ENCODE results near the gene SHD. TPM values are rescaled to one million over a fixed set of nuclear protein-coding genes. Genes with fewer than 3 reads are reported as not detected.

SHD gene
- total and polyA plus RNA-seq, 9 of the 15 experiments (the other 6 are each of a cell fraction or from before 2014, with no cell fraction given): 0.05 to 0.62 (median 0.15) TPM; not detected in 5

DNA sequence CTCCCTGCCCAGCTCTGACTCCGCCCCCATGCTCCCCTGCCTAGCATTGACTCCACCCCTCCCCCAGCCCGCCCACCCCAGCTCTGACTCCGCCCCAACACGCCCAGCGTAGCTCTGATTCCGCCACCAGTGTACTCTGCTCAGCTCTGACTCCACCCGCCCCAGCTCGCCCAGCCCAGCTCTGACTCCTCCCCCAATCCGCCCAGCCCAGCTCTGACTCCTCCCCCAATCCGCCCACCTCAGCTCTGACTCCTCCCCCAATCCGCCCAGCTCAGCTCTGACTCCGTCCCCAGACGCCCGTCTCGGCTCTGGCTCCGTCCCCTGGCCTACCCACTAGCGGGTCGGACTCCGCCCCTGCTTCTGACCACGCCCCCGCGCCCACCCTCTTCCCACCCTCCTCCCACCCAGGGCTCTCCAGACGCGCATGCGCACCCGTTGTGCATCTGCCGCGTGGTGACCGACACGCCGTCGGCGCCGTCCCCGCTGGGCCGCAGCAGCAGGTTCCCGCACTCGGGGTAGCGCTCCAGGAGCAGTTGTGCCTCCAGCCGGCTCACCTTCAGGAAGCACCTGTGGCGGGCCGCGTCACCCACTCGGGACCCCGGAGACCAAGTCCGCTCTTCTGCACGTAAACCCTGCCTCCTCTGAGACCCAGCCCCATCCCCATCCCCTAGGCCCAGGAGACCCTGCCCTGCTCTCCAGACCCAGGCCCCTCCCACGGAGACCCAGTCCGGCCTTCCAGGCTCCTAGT, 49.4 kb downstream of the SHD start (continued):
- TF ChIP-seq, protein P1, sequence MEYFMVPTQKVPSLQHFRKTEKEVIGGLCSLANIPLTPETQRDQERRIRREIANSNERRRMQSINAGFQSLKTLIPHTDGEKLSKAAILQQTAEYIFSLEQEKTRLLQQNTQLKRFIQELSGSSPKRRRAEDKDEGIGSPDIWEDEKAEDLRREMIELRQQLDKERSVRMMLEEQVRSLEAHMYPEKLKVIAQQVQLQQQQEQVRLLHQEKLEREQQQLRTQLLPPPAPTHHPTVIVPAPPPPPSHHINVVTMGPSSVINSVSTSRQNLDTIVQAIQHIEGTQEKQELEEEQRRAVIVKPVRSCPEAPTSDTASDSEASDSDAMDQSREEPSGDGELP (CRISPR knock-in tag; IDR thresholded peaks at IDR 0.05; ENCODE audit: borderline replicate concordance): peak; percentile 65
- TF ChIP-seq, protein P2, sequence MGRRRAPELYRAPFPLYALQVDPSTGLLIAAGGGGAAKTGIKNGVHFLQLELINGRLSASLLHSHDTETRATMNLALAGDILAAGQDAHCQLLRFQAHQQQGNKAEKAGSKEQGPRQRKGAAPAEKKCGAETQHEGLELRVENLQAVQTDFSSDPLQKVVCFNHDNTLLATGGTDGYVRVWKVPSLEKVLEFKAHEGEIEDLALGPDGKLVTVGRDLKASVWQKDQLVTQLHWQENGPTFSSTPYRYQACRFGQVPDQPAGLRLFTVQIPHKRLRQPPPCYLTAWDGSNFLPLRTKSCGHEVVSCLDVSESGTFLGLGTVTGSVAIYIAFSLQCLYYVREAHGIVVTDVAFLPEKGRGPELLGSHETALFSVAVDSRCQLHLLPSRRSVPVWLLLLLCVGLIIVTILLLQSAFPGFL (CRISPR knock-in tag; IDR thresholded peaks at IDR 0.05): no peak
- TF ChIP-seq, protein P3, sequence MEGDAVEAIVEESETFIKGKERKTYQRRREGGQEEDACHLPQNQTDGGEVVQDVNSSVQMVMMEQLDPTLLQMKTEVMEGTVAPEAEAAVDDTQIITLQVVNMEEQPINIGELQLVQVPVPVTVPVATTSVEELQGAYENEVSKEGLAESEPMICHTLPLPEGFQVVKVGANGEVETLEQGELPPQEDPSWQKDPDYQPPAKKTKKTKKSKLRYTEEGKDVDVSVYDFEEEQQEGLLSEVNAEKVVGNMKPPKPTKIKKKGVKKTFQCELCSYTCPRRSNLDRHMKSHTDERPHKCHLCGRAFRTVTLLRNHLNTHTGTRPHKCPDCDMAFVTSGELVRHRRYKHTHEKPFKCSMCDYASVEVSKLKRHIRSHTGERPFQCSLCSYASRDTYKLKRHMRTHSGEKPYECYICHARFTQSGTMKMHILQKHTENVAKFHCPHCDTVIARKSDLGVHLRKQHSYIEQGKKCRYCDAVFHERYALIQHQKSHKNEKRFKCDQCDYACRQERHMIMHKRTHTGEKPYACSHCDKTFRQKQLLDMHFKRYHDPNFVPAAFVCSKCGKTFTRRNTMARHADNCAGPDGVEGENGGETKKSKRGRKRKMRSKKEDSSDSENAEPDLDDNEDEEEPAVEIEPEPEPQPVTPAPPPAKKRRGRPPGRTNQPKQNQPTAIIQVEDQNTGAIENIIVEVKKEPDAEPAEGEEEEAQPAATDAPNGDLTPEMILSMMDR (IDR thresholded peaks at IDR 0.05 in 2 of 3, conservative IDR thresholded peaks at IDR 0.05 in 1 of 3; ENCODE audit: insufficient read depth in 2 of 3, low read depth in 1 of 3, low read length in 3 of 3): peak in 1 of 3 experiments; percentile 97; a peak in 2 of 6 replicates
- no peak; the same call in 1 of the 2 replicates for TF ChIP-seq TCF3 (CRISPR knock-in tag; IDR thresholded peaks at IDR 0.05)
- no peak for TF ChIP-seq TRIM28 (IDR thresholded peaks at IDR 0.05)
- TF ChIP-seq ZFX (CRISPR knock-in tag; IDR thresholded peaks at IDR 0.05): peak; percentile 87
- peak; percentile 95 for TF ChIP-seq EP400 (IDR thresholded peaks at IDR 0.05)
- no peak for TF ChIP-seq PURB (CRISPR knock-in tag; IDR thresholded peaks at IDR 0.05; ENCODE audit: low read depth)
- no peak for TF ChIP-seq GTF2A2 (tag; IDR thresholded peaks at IDR 0.05)
- TF ChIP-seq PHF8 (IDR thresholded peaks at IDR 0.05; ENCODE audit: borderline replicate concordance, low read length): peak; percentile 85; the same call in 1 of the 2 replicates
- peak; percentile 37; the same call in 1 of the 2 replicates for TF ChIP-seq ZNF263 (CRISPR knock-in tag; IDR thresholded peaks at IDR 0.05; ENCODE audit: borderline replicate concordance)
- TF ChIP-seq, protein P4, sequence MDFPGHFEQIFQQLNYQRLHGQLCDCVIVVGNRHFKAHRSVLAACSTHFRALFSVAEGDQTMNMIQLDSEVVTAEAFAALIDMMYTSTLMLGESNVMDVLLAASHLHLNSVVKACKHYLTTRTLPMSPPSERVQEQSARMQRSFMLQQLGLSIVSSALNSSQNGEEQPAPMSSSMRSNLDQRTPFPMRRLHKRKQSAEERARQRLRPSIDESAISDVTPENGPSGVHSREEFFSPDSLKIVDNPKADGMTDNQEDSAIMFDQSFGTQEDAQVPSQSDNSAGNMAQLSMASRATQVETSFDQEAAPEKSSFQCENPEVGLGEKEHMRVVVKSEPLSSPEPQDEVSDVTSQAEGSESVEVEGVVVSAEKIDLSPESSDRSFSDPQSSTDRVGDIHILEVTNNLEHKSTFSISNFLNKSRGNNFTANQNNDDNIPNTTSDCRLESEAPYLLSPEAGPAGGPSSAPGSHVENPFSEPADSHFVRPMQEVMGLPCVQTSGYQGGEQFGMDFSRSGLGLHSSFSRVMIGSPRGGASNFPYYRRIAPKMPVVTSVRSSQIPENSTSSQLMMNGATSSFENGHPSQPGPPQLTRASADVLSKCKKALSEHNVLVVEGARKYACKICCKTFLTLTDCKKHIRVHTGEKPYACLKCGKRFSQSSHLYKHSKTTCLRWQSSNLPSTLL (IDR thresholded peaks at IDR 0.05): no peak
- TF ChIP-seq, protein P5, sequence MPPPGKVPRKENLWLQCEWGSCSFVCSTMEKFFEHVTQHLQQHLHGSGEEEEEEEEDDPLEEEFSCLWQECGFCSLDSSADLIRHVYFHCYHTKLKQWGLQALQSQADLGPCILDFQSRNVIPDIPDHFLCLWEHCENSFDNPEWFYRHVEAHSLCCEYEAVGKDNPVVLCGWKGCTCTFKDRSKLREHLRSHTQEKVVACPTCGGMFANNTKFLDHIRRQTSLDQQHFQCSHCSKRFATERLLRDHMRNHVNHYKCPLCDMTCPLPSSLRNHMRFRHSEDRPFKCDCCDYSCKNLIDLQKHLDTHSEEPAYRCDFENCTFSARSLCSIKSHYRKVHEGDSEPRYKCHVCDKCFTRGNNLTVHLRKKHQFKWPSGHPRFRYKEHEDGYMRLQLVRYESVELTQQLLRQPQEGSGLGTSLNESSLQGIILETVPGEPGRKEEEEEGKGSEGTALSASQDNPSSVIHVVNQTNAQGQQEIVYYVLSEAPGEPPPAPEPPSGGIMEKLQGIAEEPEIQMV (tag; conservative IDR thresholded peaks at IDR 0.05; ENCODE audit: low read depth): no peak
- TF ChIP-seq DNMT1 (IDR thresholded peaks at IDR 0.05): no peak
- TF ChIP-seq ZC3H8 (IDR thresholded peaks at IDR 0.05): peak; percentile 97
- TF ChIP-seq, protein P6, sequence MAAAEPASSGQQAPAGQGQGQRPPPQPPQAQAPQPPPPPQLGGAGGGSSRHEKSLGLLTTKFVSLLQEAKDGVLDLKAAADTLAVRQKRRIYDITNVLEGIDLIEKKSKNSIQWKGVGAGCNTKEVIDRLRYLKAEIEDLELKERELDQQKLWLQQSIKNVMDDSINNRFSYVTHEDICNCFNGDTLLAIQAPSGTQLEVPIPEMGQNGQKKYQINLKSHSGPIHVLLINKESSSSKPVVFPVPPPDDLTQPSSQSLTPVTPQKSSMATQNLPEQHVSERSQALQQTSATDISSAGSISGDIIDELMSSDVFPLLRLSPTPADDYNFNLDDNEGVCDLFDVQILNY (CRISPR knock-in tag; IDR thresholded peaks at IDR 0.05): no peak
- peak; percentile 50; the same call in 1 of the 2 replicates for TF ChIP-seq SPI1 (IDR thresholded peaks at IDR 0.05; ENCODE audit: borderline replicate concordance, low read depth, low read length)
